Measurements from ENCODE around the gene MEIKIN. TPM values are rescaled to one million over a fixed set of nuclear protein-coding genes. Genes with fewer than 3 reads are reported as not detected.

The MEIKIN gene
- total and polyA plus RNA-seq, 2 donors (not counting 3 experiments of a cell fraction or from before 2014, with no cell fraction given) = not detected

DNA sequence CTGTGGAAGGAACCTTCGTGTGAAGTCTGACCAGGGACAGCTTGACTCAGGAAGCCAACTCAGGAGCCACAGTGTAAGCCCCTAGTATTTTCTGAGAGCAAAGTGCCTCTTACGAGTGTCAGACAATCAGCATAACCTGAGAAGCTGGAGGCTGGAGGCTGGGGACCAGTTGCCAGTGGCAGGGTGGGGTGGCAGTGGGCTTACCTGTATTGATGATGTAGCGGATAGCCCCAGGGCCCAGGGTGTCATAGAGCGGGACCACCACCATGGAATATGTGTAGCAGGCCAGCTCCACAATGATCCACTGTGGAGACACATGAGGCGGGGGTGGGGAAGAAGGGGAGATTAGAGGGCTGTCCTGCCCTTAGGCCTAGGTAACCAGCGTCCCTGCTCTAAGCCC lies 43.1 kb upstream of the MEIKIN start:
- H2AFZ ChIP-seq (ENCODE audit: low read depth, low read length) = no peak overlapping the region
- H3K36me3 ChIP-seq (ENCODE audit: control insufficient read depth in 2 of 2, extremely low read depth in 1 of 2, insufficient read depth in 2 of 2, low read length in 2 of 2) = no peaks in the 10 kb centered on the region
- H3K4me1 ChIP-seq (ENCODE audit: control insufficient read depth, extremely low read depth, insufficient read depth, low read length) = no peaks in the 10 kb centered on the region
- no peaks in the 10 kb centered on the region for H3K9me3 ChIP-seq (replicated peaks; ENCODE audit: control insufficient read depth, insufficient read depth, low read length)
- no peaks in the 10 kb centered on the region for H3K9me1 ChIP-seq (replicated peaks; ENCODE audit: control insufficient read depth, extremely low read depth, insufficient read depth, low read length)
- no TSS peak for BruUV-seq (replicated peaks)
- no peak overlapping the region for H3K9ac ChIP-seq (replicated peaks; ENCODE audit: extremely low read depth, insufficient read depth, low read length)
- H4K20me1 ChIP-seq (replicated peaks; ENCODE audit: control insufficient read depth, extremely low read depth, insufficient read depth, low read length) = no peaks in the 10 kb centered on the region
- intact Hi-C loops (cut with micrococcal nuclease) = no loop called here
- no peak overlapping the region for H3K27ac ChIP-seq (ENCODE audit: insufficient read depth, low read depth, low read length)
- CTCF ChIA-PET = interaction anchor here (1.2 kb wide), 1 partner anchor 8 kb away, joined by 3 read pairs; no protein-coding TSS in a partner anchor
- dilution Hi-C loops (cut with MboI; ENCODE audit: extremely low pct_ligation_motif_present, low sequenced_read_pairs) = no loop called here
- no peaks in the 10 kb centered on the region for H3K79me2 ChIP-seq (ENCODE audit: control insufficient read depth, insufficient read depth, low read length)
- no peak overlapping the region for H3K4me2 ChIP-seq (ENCODE audit: insufficient read depth, low read length)
- POLR2A ChIA-PET = no interaction called here
- TF ChIP-seq JUN (IDR thresholded peaks at IDR 0.05; ENCODE audit: borderline replicate concordance, insufficient read depth, insufficient read length, low read depth) = no peak
- TF ChIP-seq MYC (IDR thresholded peaks at IDR 0.05; ENCODE audit: low read depth, low read length) = no peak
- TF ChIP-seq POLR2AphosphoS5 (IDR thresholded peaks at IDR 0.05; ENCODE audit: insufficient read depth, low read depth, low read length) = no peak
- TF ChIP-seq GATA2 (IDR thresholded peaks at IDR 0.05; ENCODE audit: insufficient read depth, insufficient read length, low read depth, low read length) = no peak
- no peak for TF ChIP-seq FOS (IDR thresholded peaks at IDR 0.05; ENCODE audit: borderline replicate concordance, insufficient read depth, low read length)
- no peak for TF ChIP-seq EZH2 (IDR thresholded peaks at IDR 0.05; ENCODE audit: borderline replicate concordance, low read depth, low read length, severe bottlenecking)
- TF ChIP-seq, protein P1, sequence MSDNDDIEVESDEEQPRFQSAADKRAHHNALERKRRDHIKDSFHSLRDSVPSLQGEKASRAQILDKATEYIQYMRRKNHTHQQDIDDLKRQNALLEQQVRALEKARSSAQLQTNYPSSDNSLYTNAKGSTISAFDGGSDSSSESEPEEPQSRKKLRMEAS (IDR thresholded peaks at IDR 0.05; ENCODE audit: insufficient read depth, insufficient read length) = no peak
- no peak for TF ChIP-seq POLR2A (IDR thresholded peaks at IDR 0.05; ENCODE audit: low read depth, low read length)
- TF ChIP-seq, protein P2, sequence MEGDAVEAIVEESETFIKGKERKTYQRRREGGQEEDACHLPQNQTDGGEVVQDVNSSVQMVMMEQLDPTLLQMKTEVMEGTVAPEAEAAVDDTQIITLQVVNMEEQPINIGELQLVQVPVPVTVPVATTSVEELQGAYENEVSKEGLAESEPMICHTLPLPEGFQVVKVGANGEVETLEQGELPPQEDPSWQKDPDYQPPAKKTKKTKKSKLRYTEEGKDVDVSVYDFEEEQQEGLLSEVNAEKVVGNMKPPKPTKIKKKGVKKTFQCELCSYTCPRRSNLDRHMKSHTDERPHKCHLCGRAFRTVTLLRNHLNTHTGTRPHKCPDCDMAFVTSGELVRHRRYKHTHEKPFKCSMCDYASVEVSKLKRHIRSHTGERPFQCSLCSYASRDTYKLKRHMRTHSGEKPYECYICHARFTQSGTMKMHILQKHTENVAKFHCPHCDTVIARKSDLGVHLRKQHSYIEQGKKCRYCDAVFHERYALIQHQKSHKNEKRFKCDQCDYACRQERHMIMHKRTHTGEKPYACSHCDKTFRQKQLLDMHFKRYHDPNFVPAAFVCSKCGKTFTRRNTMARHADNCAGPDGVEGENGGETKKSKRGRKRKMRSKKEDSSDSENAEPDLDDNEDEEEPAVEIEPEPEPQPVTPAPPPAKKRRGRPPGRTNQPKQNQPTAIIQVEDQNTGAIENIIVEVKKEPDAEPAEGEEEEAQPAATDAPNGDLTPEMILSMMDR (IDR thresholded peaks at IDR 0.05; ENCODE audit: extremely low read depth in 1 of 2, insufficient read depth in 1 of 2, low read depth in 1 of 2, low read length in 2 of 2) = no peak
- FAIRE-seq (no peak), DNase-seq (ENCODE audit: low read depth, low spot score) (no peak)
- H3K27me3 ChIP-seq (ENCODE audit: control insufficient read depth in 2 of 2, insufficient read depth in 2 of 2, low read length in 2 of 2) = peaks cover 0 to 4% of the 10 kb centered on the region in 2 experiments
- no peak overlapping the region for H3K4me3 ChIP-seq (replicated peaks in 1 of 3; ENCODE audit: insufficient read depth in 1 of 3, low read depth in 1 of 3, low read length in 3 of 3)

Measured in endothelial cell of umbilical vein (primary cell).